ENCODE results near the gene MPP3.

The MPP3 gene

DNA sequence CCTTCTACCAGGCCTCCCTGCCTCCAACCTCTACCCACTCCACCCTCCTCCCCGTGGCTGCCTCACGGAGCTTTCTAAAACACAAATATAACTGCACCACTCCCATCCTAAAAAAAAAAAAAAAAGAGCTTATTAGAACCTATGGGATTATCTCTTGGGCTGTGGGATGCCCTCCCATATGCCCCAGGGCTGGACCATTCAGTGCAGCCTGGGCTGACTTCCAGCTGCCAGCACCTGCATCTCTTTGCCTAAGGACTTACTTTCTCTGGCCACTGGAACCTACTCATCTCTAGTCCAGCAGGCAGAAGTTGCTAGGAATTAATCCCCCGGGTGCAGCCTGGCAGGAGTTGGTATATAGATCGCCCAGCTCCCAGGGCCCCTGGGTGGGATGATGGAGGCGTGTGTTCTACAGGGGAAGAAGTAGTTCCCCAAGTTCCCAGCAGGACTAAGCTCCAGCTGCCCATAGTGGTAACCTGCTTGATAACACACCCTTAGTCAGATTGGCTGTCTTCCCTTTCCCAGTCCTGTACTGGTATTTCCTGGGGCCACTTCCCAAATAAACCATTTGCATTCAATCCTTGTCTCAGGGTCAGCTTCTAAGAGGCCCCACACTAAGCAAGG, 10.3 kb downstream of the MPP3 start:
- H3K9ac ChIP-seq (ENCODE audit: low read length) = no peak overlapping the region
- H2AFZ ChIP-seq (ENCODE audit: low read depth, low read length, severe bottlenecking) = no peak overlapping the region
- H3F3A ChIP-seq (ENCODE audit: insufficient read depth) = no peaks in the 10 kb centered on the region
- H3K4me3 ChIP-seq (ENCODE audit: insufficient read depth, low read length, poor library complexity, severe bottlenecking) = no peak overlapping the region
- TF ChIP-seq CTCF (IDR thresholded peaks at IDR 0.05; ENCODE audit: insufficient read depth, low read length, poor library complexity, severe bottlenecking) (no peak), EZH2phosphoT487 (conservative IDR thresholded peaks at IDR 0.05; ENCODE audit: low read length) (no peak)
- no peak overlapping the region for H3K4me2 ChIP-seq (ENCODE audit: low read depth, low read length, poor library complexity, severe bottlenecking)
- H3K79me2 ChIP-seq (ENCODE audit: insufficient read depth, low read length) = no peaks in the 10 kb centered on the region
- 0 out of 2 replicates have a peak, but pooled peaks cover 6% of the 10 kb centered on the region for H3K27me3 ChIP-seq (ENCODE audit: low read length)
- H3K9me3 ChIP-seq (ENCODE audit: insufficient read depth, low read length) = no peaks in the 10 kb centered on the region
- no peaks in the 10 kb centered on the region for H3K9me2 ChIP-seq (replicated peaks; ENCODE audit: insufficient read depth, low read length)
- H3K27ac ChIP-seq (ENCODE audit: low read depth, low read length) = no peak overlapping the region
- H4K20me1 ChIP-seq (ENCODE audit: low read depth, low read length) = no peaks in the 10 kb centered on the region
- H3K36me3 ChIP-seq (ENCODE audit: low read length) = no peaks in the 10 kb centered on the region

DNA sequence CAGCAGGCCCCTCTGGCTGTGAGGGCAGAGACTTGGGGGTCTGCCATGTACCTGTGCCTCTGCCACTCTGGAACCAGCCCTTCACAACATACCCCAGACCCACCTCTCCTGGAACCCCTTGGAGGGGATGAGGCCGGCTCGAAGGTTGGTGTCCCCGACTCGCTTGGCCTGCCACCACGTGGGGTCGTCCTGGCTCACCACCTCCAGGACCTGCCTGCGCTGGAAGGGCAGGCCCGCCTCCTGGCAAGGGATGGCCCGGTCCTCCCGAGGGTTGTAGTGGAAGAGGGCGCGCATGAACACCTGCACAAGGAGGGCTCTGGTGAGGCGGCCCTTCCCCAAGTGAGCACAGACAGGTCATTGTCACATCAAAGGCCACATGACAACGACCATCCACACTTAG, 12.2 kb downstream of the MPP3 start:
- H3K9ac ChIP-seq (ENCODE audit: low read length) = no peak overlapping the region
- no peaks in the 10 kb centered on the region for H3K9me3 ChIP-seq (ENCODE audit: insufficient read depth, low read length)
- no peak overlapping the region for H3K27ac ChIP-seq (ENCODE audit: low read depth, low read length)
- H4K20me1 ChIP-seq (ENCODE audit: low read depth, low read length) = no peaks in the 10 kb centered on the region
- no peaks in the 10 kb centered on the region for H3K79me2 ChIP-seq (ENCODE audit: insufficient read depth, low read length)
- H2AFZ ChIP-seq (ENCODE audit: low read depth, low read length, severe bottlenecking) = no peak overlapping the region
- TF ChIP-seq EZH2phosphoT487 (conservative IDR thresholded peaks at IDR 0.05; ENCODE audit: low read length) (no peak), CTCF (IDR thresholded peaks at IDR 0.05; ENCODE audit: insufficient read depth, low read length, poor library complexity, severe bottlenecking) (no peak)
- 0 out of 2 replicates have a peak, but pooled peaks cover 6% of the 10 kb centered on the region for H3K27me3 ChIP-seq (ENCODE audit: low read length)
- H3K4me2 ChIP-seq (ENCODE audit: low read depth, low read length, poor library complexity, severe bottlenecking) = no peak overlapping the region
- no peaks in the 10 kb centered on the region for H3F3A ChIP-seq (ENCODE audit: insufficient read depth)
- H3K4me3 ChIP-seq (ENCODE audit: insufficient read depth, low read length, poor library complexity, severe bottlenecking) = no peak overlapping the region
- H3K36me3 ChIP-seq (ENCODE audit: low read length) = no peaks in the 10 kb centered on the region
- no peaks in the 10 kb centered on the region for H3K9me2 ChIP-seq (replicated peaks; ENCODE audit: insufficient read depth, low read length)

GRCh38 chr17:43818966-43819365, 14.0 kb downstream of the MPP3 start:
- H3K4me3 ChIP-seq (ENCODE audit: insufficient read depth, low read length, poor library complexity, severe bottlenecking) = no peak overlapping the region
- H3K79me2 ChIP-seq (ENCODE audit: insufficient read depth, low read length) = no peaks in the 10 kb centered on the region
- H4K20me1 ChIP-seq (ENCODE audit: low read depth, low read length) = no peaks in the 10 kb centered on the region
- H3K9me3 ChIP-seq (ENCODE audit: insufficient read depth, low read length) = no peaks in the 10 kb centered on the region
- H3K36me3 ChIP-seq (ENCODE audit: low read length) = no peaks in the 10 kb centered on the region
- TF ChIP-seq CTCF (IDR thresholded peaks at IDR 0.05; ENCODE audit: insufficient read depth, low read length, poor library complexity, severe bottlenecking) (no peak), EZH2phosphoT487 (conservative IDR thresholded peaks at IDR 0.05; ENCODE audit: low read length) (no peak)
- H3F3A ChIP-seq (ENCODE audit: insufficient read depth) = no peaks in the 10 kb centered on the region
- no peak overlapping the region for H3K4me2 ChIP-seq (ENCODE audit: low read depth, low read length, poor library complexity, severe bottlenecking)
- 0 out of 2 replicates have a peak, but pooled peaks cover 6% of the 10 kb centered on the region for H3K27me3 ChIP-seq (ENCODE audit: low read length)
- no peak overlapping the region for H3K9ac ChIP-seq (ENCODE audit: low read length)
- no peaks in the 10 kb centered on the region for H3K9me2 ChIP-seq (replicated peaks; ENCODE audit: insufficient read depth, low read length)
- no peak overlapping the region for H2AFZ ChIP-seq (ENCODE audit: low read depth, low read length, severe bottlenecking)
- H3K27ac ChIP-seq (ENCODE audit: low read depth, low read length) = no peak overlapping the region

All from SU-DHL-6 (cell line).